CD14-positive monocyte (primary cell): ENCODE results near the gene POU2F1. TPM values are rescaled to one million over a fixed set of nuclear protein-coding genes. Genes with fewer than 3 reads are reported as not detected.

Experiments
- DNase-seq, 3 donors: peaks; one replicate each; pipeline ENCODE4 v3.0.0-alpha.2; 2011 to 2022
- H2AFZ ChIP-seq: 2 replicates; pipeline ENCODE4 v1.6.0; 2012; ENCODE audit warnings: mild to moderate bottlenecking, low read depth, low read length, inconsistent platforms; ENCODE audit not compliant: insufficient read depth, poor library complexity, severe bottlenecking
- H3K27ac ChIP-seq, 2 donors: 1 replicate in 1 of 2; 2 replicates in 1 of 2; pipeline ENCODE4 v1.5.1; 2012 to 2013; ENCODE audit warnings: low read length in 2 of 2, control low read depth in 1 of 2, inconsistent platforms in 1 of 2, low read depth in 1 of 2, mild to moderate bottlenecking in 1 of 2
- H3K27me3 ChIP-seq, 2 donors: one replicate each; pipeline versions ENCODE4 v1.6.0 to v1.6.1; 2011 to 2013; ENCODE audit warnings: low read length in 2 of 2; ENCODE audit not compliant: control insufficient read depth in 2 of 2, insufficient read depth in 2 of 2
- H3K36me3 ChIP-seq, 2 donors: replicated peaks in 1 of 2; 1 replicate in 1 of 2; 2 replicates in 1 of 2; pipeline versions ENCODE4 v1.5.1 to v1.6.1; 2012 to 2013; ENCODE audit warnings: low read length in 2 of 2, control low read depth in 1 of 2, inconsistent platforms in 1 of 2, mild to moderate bottlenecking in 1 of 2; ENCODE audit not compliant: insufficient read depth in 2 of 2, control insufficient read depth in 1 of 2
- H3K4me1 ChIP-seq, 2 donors: 1 replicate in 1 of 2; 2 replicates in 1 of 2; pipeline versions ENCODE4 v1.5.1 to v1.6.1; 2012 to 2013; ENCODE audit warnings: low read length in 2 of 2, control low read depth in 1 of 2, inconsistent platforms in 1 of 2, mild to moderate bottlenecking in 1 of 2, moderate library complexity in 1 of 2; ENCODE audit not compliant: insufficient read depth in 2 of 2, control insufficient read depth in 1 of 2
- H3K4me2 ChIP-seq: replicated peaks from 2 replicates; pipeline ENCODE3; 2012; ENCODE audit warnings: low read length, moderate library complexity, mild to moderate bottlenecking; ENCODE audit not compliant: poor library complexity, severe bottlenecking; ENCODE audit errors: extremely low read depth
- H3K4me3 ChIP-seq, 3 experiments: fragments of 200-600 bp in 1 of 3; sonication (generic) in 1 of 3; replicated peaks in 1 of 3; 1 replicate in 2 of 3; 2 replicates in 1 of 3; pipeline ENCODE4 v1.5.1; 2011 to 2013; ENCODE audit warnings: low read length in 3 of 3, mild to moderate bottlenecking in 3 of 3, control low read depth in 2 of 3, low read depth in 2 of 3, inconsistent platforms in 1 of 3, moderate library complexity in 1 of 3
- H3K79me2 ChIP-seq: 2 replicates; pipeline ENCODE4 v1.6.0; 2012; ENCODE audit warnings: mild to moderate bottlenecking, control low read depth, inconsistent platforms, low read length, moderate library complexity; ENCODE audit not compliant: insufficient read depth
- H3K9ac ChIP-seq: 2 replicates; pipeline ENCODE4 v1.6.0; 2017; ENCODE audit warnings: low read length, mild to moderate bottlenecking; ENCODE audit not compliant: insufficient read depth, poor library complexity, severe bottlenecking
- H3K9me3 ChIP-seq, 2 donors: replicated peaks in 1 of 2; 1 replicate in 1 of 2; 2 replicates in 1 of 2; pipeline versions ENCODE4 v1.5.1 to v1.6.1; 2012 to 2013; ENCODE audit warnings: low read length in 2 of 2, control low read depth in 1 of 2; ENCODE audit not compliant: control insufficient read depth in 1 of 2, insufficient read depth in 1 of 2
- H4K20me1 ChIP-seq: 2 replicates; pipeline ENCODE4 v1.6.0; 2012; ENCODE audit warnings: mild to moderate bottlenecking, low read length, control low read depth, moderate library complexity; ENCODE audit not compliant: insufficient read depth
- H3K27ac Mint-ChIP-seq, 7 donors: one replicate each; pipeline ENCODE4 v1.8.0; 2020; ENCODE audit warnings: mild to moderate bottlenecking in 7 of 7, mixed read lengths in 7 of 7, moderate library complexity in 6 of 7, inconsistent platforms in 2 of 7
- H3K27me3 Mint-ChIP-seq, 3 donors: one replicate each; pipeline ENCODE4 v1.8.0; 2021 to 2022; ENCODE audit warnings: low read depth in 3 of 3, mild to moderate bottlenecking in 3 of 3, mixed read lengths in 3 of 3, moderate library complexity in 3 of 3, inconsistent platforms in 1 of 3
- H3K36me3 Mint-ChIP-seq, 2 donors: one replicate each; pipeline ENCODE4 v1.8.0; 2020; ENCODE audit warnings: mixed read lengths in 2 of 2, inconsistent platforms in 1 of 2, mild to moderate bottlenecking in 1 of 2
- H3K4me1 Mint-ChIP-seq: one replicate; pipeline ENCODE4 v1.8.0; 2020; ENCODE audit warnings: mild to moderate bottlenecking, mixed read lengths
- H3K4me3 Mint-ChIP-seq, 2 donors: one replicate each; pipeline ENCODE4 v1.8.0; 2020; ENCODE audit warnings: mild to moderate bottlenecking in 2 of 2, mixed read lengths in 2 of 2, moderate library complexity in 1 of 2
- H3K9me3 Mint-ChIP-seq, 7 donors: one replicate each; pipeline ENCODE4 v1.8.0; 2020 to 2022; ENCODE audit warnings: mixed read lengths in 7 of 7, mild to moderate bottlenecking in 6 of 7, moderate library complexity in 6 of 7, inconsistent platforms in 2 of 7
- CTCF ChIP-seq: fragments of 200-600 bp; IDR thresholded peaks from one replicate; pipeline ENCODE4 v1.8.0; 2022; ENCODE audit warnings: antibody characterized with exemption, mild to moderate bottlenecking
- WGBS: methylation state at CpG from one replicate; pipeline ENCODE4 v1.1.5; 2013; ENCODE audit warnings: missing lambda C conversion rate; ENCODE audit not compliant: insufficient coverage; 5-methylcytosine and 5-hydroxymethylcytosine counted together
- intact Hi-C, 2 donors: fragments of 100-400 bp; cut with micrococcal nuclease; formaldehyde crosslinking; loops; one replicate each; pipeline versions ENCODE4 v1.15.0 to v1.15.1; 2023
- polyA plus RNA-seq, 3 donors: library from polyadenylated mRNA; depleted of rRNA in 1 of 3; unstranded in 2 of 3; stranded (reverse) in 1 of 3; fragments of 300-500 nt in 2 of 3; fragments of >200 nt in 1 of 3; fragmentation: Illumina TruSeq in 2 of 3; gene quantifications; 1 replicate in 2 of 3; 2 replicates in 1 of 3; pipeline ENCODE4 v1.2.3, GENCODE V29; 2012 to 2021

POU2F1 gene
- polyA plus RNA-seq, 3 donors, result 2.3 to 4.2 (median 3.9) TPM

GRCh38 chr1:167360120-167360519, 139.4 kb downstream of the POU2F1 start:
- H3K4me3 ChIP-seq, result no peak overlapping the region
- no peak for TF ChIP-seq CTCF
- H3K36me3 Mint-ChIP-seq, result peaks cover 4 to 8% of the 10 kb centered on the region in 2 donors
- no peak overlapping the region for H3K27ac Mint-ChIP-seq
- no peaks in the 10 kb centered on the region for H3K9me3 ChIP-seq
- H3K4me2 ChIP-seq, result no peak overlapping the region
- H3K36me3 ChIP-seq, result no peaks in the 10 kb centered on the region
- peaks cover 5% of the 10 kb centered on the region for H3K4me1 Mint-ChIP-seq
- peaks cover 69% of the 10 kb centered on the region for H3K79me2 ChIP-seq
- no peaks in the 10 kb centered on the region for H3K4me1 ChIP-seq
- intact Hi-C loops, result no loop called here
- peaks cover 0 to 4% (median 0%) of the 10 kb centered on the region in 7 donors for H3K9me3 Mint-ChIP-seq
- peaks cover 13% of the 10 kb centered on the region for H4K20me1 ChIP-seq
- H3K9ac ChIP-seq, result no peak overlapping the region
- WGBS, result no CpG with 5 or more reads among the region's 4 CpGs
- no peaks in the 10 kb centered on the region for H3K27me3 Mint-ChIP-seq
- no peaks in the 10 kb centered on the region for H3K27me3 ChIP-seq
- H3K4me3 Mint-ChIP-seq, result no peak overlapping the region
- H2AFZ ChIP-seq, result no peak overlapping the region
- no peak overlapping the region for H3K27ac ChIP-seq
- DNase-seq, result no peak

DNA sequence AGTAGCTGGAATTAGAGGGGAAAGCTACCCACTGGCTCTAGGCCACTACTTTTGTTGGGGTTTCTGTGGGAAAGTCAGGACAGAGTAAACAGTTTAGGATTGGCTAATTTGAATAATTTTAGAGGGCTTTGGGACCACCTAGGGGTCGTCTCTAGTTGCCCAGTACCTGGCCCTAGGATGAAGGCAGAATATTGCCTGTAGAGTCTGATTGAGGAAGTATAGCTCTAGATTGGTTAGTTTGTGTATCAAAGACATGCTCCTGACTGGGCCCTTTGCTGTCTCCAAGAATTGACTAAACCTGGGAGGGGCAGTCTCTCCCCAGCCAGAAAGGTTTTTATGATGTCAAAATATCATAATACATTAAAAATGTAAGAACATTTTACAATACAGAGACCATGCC, 142.0 kb downstream of the POU2F1 start:
- Mint-ChIP-seq H3K27me3 (no peaks in the 10 kb centered on the region), H3K36me3 (peaks cover 10 to 21% of the 10 kb centered on the region in 2 donors), H3K4me3 (no peak overlapping the region), H3K9me3 (peaks cover 0 to 4% (median 0%) of the 10 kb centered on the region in 7 donors), H3K27ac (no peak overlapping the region), H3K4me1 (peaks cover 5% of the 10 kb centered on the region)
- H4K20me1 ChIP-seq, result peaks cover 13% of the 10 kb centered on the region
- H3K36me3 ChIP-seq, result peaks cover 10 to 22% of the 10 kb centered on the region in 2 donors
- no peak for TF ChIP-seq CTCF
- no peak overlapping the region for H3K4me3 ChIP-seq
- no peak overlapping the region for H2AFZ ChIP-seq
- peaks cover 62% of the 10 kb centered on the region for H3K79me2 ChIP-seq
- H3K4me2 ChIP-seq, result no peak overlapping the region
- no peak overlapping the region for H3K27ac ChIP-seq
- intact Hi-C loops, result no loop called here
- no peak for DNase-seq
- no peaks in the 10 kb centered on the region for H3K27me3 ChIP-seq
- no peaks in the 10 kb centered on the region for H3K9me3 ChIP-seq
- no CpG with 5 or more reads among the region's 1 CpG for WGBS
- H3K4me1 ChIP-seq, result no peaks in the 10 kb centered on the region
- no peak overlapping the region for H3K9ac ChIP-seq
